Mammary epithelial cell (primary cell): ENCODE measurements around the gene BAIAP2L1.

Source experiments
- EZH2 ChIP-seq: IDR thresholded peaks from 2 replicates; pipeline ENCODE4 v1.6.1; 2012; ENCODE audit warnings: low read length, inconsistent platforms, borderline replicate concordance
- TF ChIP-seq, protein P1 (sequence below), 2 donors: IDR thresholded peaks in 1 of 2; conservative IDR thresholded peaks in 1 of 2; 2 replicates each; pipeline ENCODE4 v1.5.1; 2011 to 2012; ENCODE audit warnings: inconsistent platforms in 2 of 2, low read length in 2 of 2, mild to moderate bottlenecking in 2 of 2, control low read depth in 1 of 2, low read depth in 1 of 2; ENCODE audit not compliant: insufficient read depth in 1 of 2; ENCODE audit errors: extremely low read depth in 1 of 2

DNA sequence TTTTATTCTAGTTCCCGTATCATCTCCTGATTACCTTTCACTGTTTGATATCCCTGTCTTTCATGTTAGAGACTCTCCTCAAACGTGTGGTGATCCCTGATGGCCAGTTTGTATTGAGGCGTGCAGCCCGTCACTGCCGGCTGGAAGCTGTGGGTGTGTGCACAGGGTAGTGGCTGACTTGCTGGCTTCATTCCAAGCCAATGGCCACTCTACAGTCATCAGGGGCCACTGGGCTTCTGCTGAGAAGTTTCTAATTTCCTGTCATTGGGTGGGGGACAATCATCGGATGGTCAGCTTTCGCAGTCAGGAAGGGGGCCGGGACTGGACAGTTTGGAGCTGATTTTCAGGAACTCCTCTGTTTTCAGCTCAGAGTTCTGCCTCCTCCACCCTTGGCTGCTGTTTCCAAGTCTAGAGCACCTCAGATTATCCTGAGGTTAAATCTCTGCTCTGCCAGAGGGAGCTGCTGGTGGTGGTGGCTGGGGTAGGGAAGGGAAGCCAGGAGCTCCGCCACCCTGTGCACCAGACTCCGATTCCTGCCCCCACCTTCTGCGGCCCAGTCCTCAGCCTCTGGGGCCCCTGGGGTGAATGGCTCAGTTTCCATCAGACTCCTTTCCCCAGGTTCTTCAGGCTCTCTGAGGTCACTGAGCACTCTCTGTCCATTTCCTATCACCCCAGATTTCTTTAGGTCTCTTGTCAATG lies 34.9 kb downstream of the BAIAP2L1 start:
- TF ChIP-seq, protein P1, sequence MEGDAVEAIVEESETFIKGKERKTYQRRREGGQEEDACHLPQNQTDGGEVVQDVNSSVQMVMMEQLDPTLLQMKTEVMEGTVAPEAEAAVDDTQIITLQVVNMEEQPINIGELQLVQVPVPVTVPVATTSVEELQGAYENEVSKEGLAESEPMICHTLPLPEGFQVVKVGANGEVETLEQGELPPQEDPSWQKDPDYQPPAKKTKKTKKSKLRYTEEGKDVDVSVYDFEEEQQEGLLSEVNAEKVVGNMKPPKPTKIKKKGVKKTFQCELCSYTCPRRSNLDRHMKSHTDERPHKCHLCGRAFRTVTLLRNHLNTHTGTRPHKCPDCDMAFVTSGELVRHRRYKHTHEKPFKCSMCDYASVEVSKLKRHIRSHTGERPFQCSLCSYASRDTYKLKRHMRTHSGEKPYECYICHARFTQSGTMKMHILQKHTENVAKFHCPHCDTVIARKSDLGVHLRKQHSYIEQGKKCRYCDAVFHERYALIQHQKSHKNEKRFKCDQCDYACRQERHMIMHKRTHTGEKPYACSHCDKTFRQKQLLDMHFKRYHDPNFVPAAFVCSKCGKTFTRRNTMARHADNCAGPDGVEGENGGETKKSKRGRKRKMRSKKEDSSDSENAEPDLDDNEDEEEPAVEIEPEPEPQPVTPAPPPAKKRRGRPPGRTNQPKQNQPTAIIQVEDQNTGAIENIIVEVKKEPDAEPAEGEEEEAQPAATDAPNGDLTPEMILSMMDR (conservative IDR thresholded peaks at IDR 0.05 in 1 of 2, IDR thresholded peaks at IDR 0.05 in 1 of 2; ENCODE audit: extremely low read depth in 1 of 2, insufficient read depth in 1 of 2, low read depth in 1 of 2, low read length in 2 of 2) = no peak
- TF ChIP-seq EZH2 = no peak
